ENCODE results near the gene EDAR. TPM values are rescaled to one million over a fixed set of nuclear protein-coding genes. Genes with fewer than 3 reads are reported as not detected.

The EDAR gene
- total and polyA plus RNA-seq, 8 donors = 0.93 to 1.1 TPM; not detected in 6

- Histone ChIP-seq H3K27me3 (peaks cover 0 to 6% (median 0%) of the 10 kb centered on the region in 3 donors), H3K27ac (no peak overlapping the region), H3K4me3 (no peak overlapping the region), H3K4me1 (peaks cover 1 to 18% (median 12%) of the 10 kb centered on the region in 4 donors), H3K36me3 (no peaks in the 10 kb centered on the region), H3K9me3 (no peaks in the 10 kb centered on the region)
- WGBS, 5 donors = 74 to 86% (median 81%) methylated on average over 8 of the region's 8 CpGs
- no peak for TF ChIP-seq POLR2A (IDR thresholded peaks at IDR 0.05)
- TF ChIP-seq, protein P1, sequence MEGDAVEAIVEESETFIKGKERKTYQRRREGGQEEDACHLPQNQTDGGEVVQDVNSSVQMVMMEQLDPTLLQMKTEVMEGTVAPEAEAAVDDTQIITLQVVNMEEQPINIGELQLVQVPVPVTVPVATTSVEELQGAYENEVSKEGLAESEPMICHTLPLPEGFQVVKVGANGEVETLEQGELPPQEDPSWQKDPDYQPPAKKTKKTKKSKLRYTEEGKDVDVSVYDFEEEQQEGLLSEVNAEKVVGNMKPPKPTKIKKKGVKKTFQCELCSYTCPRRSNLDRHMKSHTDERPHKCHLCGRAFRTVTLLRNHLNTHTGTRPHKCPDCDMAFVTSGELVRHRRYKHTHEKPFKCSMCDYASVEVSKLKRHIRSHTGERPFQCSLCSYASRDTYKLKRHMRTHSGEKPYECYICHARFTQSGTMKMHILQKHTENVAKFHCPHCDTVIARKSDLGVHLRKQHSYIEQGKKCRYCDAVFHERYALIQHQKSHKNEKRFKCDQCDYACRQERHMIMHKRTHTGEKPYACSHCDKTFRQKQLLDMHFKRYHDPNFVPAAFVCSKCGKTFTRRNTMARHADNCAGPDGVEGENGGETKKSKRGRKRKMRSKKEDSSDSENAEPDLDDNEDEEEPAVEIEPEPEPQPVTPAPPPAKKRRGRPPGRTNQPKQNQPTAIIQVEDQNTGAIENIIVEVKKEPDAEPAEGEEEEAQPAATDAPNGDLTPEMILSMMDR (IDR thresholded peaks at IDR 0.05) = peak in 5 of 7 experiments; percentile 63 to 83 (median 77)
- no peak for TF ChIP-seq POLR2AphosphoS5 (IDR thresholded peaks at IDR 0.05)
- TF ChIP-seq EP300 (IDR thresholded peaks at IDR 0.05) = no peak
- DNase-seq = peak; percentile 54 to 79
- intact Hi-C loops (cut with DNase I; ENCODE audit: low total_unique reads) = no loop called here
Observed at GRCh38 chr2:108927936-108928659, 60.9 kb downstream of the EDAR start.

DNA sequence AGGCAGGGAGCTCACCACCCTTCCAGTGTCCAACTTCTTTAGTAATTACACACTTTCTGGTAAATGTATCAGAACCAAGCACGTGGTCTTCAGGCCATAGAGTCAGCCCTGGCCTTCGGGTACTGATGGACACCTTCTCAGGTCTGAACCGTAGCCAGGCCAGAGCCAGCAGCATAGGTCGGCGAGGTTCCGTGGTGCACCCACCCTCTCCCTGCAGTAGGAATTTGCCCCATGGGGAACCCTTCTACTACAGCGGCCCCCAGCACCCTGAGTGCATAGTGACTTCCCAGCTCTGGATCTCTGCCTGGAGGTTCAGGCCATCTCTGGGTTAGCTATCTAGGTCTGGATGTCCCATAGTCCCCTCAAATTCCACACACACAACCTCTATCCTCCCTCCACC, 61.6 kb downstream of the EDAR start:
- Histone ChIP-seq H3K4me1 (peaks cover 0 to 25% (median 16%) of the 10 kb centered on the region in 4 donors), H3K27me3 (peaks cover 0 to 6% (median 0%) of the 10 kb centered on the region in 3 donors), H3K9me3 (no peaks in the 10 kb centered on the region), H3K4me3 (no peak overlapping the region), H3K27ac (no peak overlapping the region), H3K36me3 (no peaks in the 10 kb centered on the region)
- intact Hi-C loops (cut with DNase I; ENCODE audit: low total_unique reads) = no loop called here
- 82 to 97% (median 85%) methylated on average over 5 to 7 of the region's 7 CpGs for WGBS, 5 donors
- DNase-seq = no peak
- TF ChIP-seq EP300 (IDR thresholded peaks at IDR 0.05) (no peak), POLR2A (IDR thresholded peaks at IDR 0.05) (no peak), POLR2AphosphoS5 (IDR thresholded peaks at IDR 0.05) (no peak)
- TF ChIP-seq, protein P1 (IDR thresholded peaks at IDR 0.05) = no peak

DNA sequence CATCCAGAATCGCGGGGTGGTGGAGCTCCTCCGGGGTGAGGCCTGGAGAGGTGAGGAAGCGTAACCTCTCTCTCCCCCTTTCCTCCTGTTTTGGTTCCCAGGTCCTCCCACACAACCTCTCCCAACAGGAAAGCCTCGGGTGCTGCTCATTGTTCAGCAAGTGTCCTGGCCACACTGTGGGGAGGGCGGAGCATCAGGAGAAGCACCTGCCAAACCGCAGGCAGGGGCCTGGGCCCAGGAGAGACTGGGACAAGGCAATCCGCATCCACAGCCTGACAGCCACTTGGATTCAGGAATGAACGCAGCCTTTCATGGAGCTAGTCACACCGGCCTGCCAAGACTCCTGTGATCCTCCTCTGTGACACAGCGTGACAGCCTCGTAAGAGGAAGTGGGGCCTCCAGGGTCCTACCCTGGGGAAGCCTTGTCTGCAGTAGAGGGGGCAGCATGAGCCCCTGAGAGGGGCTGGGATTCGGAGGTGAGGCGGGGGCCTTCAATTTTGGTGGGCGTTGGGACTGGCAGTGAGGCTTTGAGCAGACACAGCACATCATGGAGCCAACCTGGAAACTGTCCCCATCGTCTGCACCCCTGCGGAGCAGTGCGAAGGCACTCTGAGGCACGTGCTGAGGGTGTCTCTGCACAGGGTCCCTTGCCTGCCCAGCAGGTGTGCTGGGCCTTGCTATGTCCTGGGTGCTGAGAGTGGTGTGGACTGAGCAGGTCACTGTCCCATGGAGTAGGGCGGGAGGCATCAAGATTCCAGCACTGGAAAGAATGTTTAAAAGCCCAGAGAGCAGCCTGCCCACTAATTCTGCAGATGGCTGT, 62.2 kb downstream of the EDAR start:
- Histone ChIP-seq H3K36me3 (no peaks in the 10 kb centered on the region), H3K27me3 (peaks cover 0 to 6% (median 0%) of the 10 kb centered on the region in 3 donors), H3K4me1 (peaks cover 0 to 27% (median 16%) of the 10 kb centered on the region in 4 donors), H3K4me3 (no peak overlapping the region), H3K9me3 (no peaks in the 10 kb centered on the region), H3K27ac (no peak overlapping the region)
- WGBS, 5 donors = 70 to 79% (median 73%) methylated on average over 10 to 20 of the region's 20 CpGs
- no peak for DNase-seq
- TF ChIP-seq POLR2A (IDR thresholded peaks at IDR 0.05) (no peak), POLR2AphosphoS5 (IDR thresholded peaks at IDR 0.05) (no peak), EP300 (IDR thresholded peaks at IDR 0.05) (no peak)
- TF ChIP-seq, protein P1 (IDR thresholded peaks at IDR 0.05) = no peak
- intact Hi-C loops (cut with DNase I; ENCODE audit: low total_unique reads) = no loop called here

- 70 to 89% (median 84%) methylated on average over 8 of the region's 8 CpGs for WGBS, 5 donors
Observed at GRCh38 chr2:108925735-108926134, 63.3 kb downstream of the EDAR start.

More at GRCh38 chr2:108925735-108926134, 63.3 kb downstream of the EDAR start:
- intact Hi-C loops (cut with DNase I; ENCODE audit: low total_unique reads) = no loop called here
- peaks cover 0 to 34% (median 16%) of the 10 kb centered on the region in 4 donors for H3K4me1 ChIP-seq
- no peaks in the 10 kb centered on the region for H3K9me3 ChIP-seq
- H3K27me3 ChIP-seq = peaks cover 0 to 6% (median 0%) of the 10 kb centered on the region in 3 donors
- TF ChIP-seq, protein P1 (IDR thresholded peaks at IDR 0.05) = no peak
- no peak for TF ChIP-seq POLR2A (IDR thresholded peaks at IDR 0.05)
- TF ChIP-seq EP300 (IDR thresholded peaks at IDR 0.05) = no peak
- no peak for TF ChIP-seq POLR2AphosphoS5 (IDR thresholded peaks at IDR 0.05)
- DNase-seq = no peak
- H3K36me3 ChIP-seq = no peaks in the 10 kb centered on the region
- H3K27ac ChIP-seq = no peak overlapping the region
- no peak overlapping the region for H3K4me3 ChIP-seq

All from stomach (tissue), 9 donors.